ENCODE results near the gene SPATA33.
A peak's percentile ranks its signal among the peaks of the same experiment; 100 is the strongest.
"Not testable (repeated sequence)": the region's sequence is repeated elsewhere in the genome, so short reads cannot be mapped to it uniquely, and the experiment has no call there.

SPATA33 gene

GRCh38 chr16:89670496-89671431, 13.1 kb downstream of the SPATA33 start:
- no peak overlapping the region for H3K4me2 ChIP-seq

GRCh38 chr16:89671565-89671964, 13.9 kb downstream of the SPATA33 start:
- H3K27ac ChIP-seq, H3K4me2 ChIP-seq, H4K20me1 ChIP-seq: not testable (repeated sequence)

More at GRCh38 chr16:89670496-89671431, 13.1 kb downstream of the SPATA33 start:
- no peak for TF ChIP-seq Cebpa-rat (IDR thresholded peaks at IDR 0.05)
- Histone ChIP-seq H3K9ac (no peak overlapping the region), H3K27me3 (no peaks in the 10 kb centered on the region), H3K4me3 (no peak overlapping the region), H4K20me1 (no peaks in the 10 kb centered on the region), H3K4me1 (peaks cover 21% of the 10 kb centered on the region), H3K9me3 (peaks cover 21% of the 10 kb centered on the region), H3K27ac (no peak overlapping the region), H3K36me3 (peaks cover 14% of the 10 kb centered on the region)

GRCh38 chr16:89672177-89672941, 14.7 kb downstream of the SPATA33 start:
- Histone ChIP-seq H3K4me2 (no peak overlapping the region), H3K36me3 (peaks cover 4% of the 10 kb centered on the region; the same call in 1 of the 2 replicates), H3K4me3 (no peak overlapping the region), H4K20me1 (no peaks in the 10 kb centered on the region), H3K9ac (no peak overlapping the region), H3K27me3 (no peaks in the 10 kb centered on the region), H3K27ac (no peak overlapping the region), H3K9me3 (peaks cover 25% of the 10 kb centered on the region), H3K4me1 (peaks cover 20% of the 10 kb centered on the region)
- TF ChIP-seq Cebpa-rat (IDR thresholded peaks at IDR 0.05) = no peak

More at GRCh38 chr16:89671565-89671964, 13.9 kb downstream of the SPATA33 start:
- H3K27me3 ChIP-seq, H3K4me3 ChIP-seq, H3K9ac ChIP-seq, H3K36me3 ChIP-seq: not testable (repeated sequence)
- H3K4me1 ChIP-seq = peaks cover 21% of the 10 kb centered on the region
- H3K9me3 ChIP-seq = peaks cover 21% of the 10 kb centered on the region

GRCh38 chr16:89678258-89678657, 20.6 kb downstream of the SPATA33 start:
- Histone ChIP-seq H3K27me3 (no peaks in the 10 kb centered on the region), H3K9me3 (peaks cover 71% of the 10 kb centered on the region), H4K20me1 (no peaks in the 10 kb centered on the region), H3K27ac (no peak overlapping the region), H3K9ac (no peak overlapping the region), H3K4me1 (no peaks in the 10 kb centered on the region), H3K4me2 (no peak overlapping the region), H3K36me3 (peaks cover 34% of the 10 kb centered on the region), H3K4me3 (no peak overlapping the region)
- no peak for TF ChIP-seq Cebpa-rat (IDR thresholded peaks at IDR 0.05)

GRCh38 chr16:89685916-89686315, 28.3 kb downstream of the SPATA33 start:
- no peak overlapping the region for H3K27ac ChIP-seq
- peaks cover 57% of the 10 kb centered on the region for H3K36me3 ChIP-seq
- no peak overlapping the region for H3K4me3 ChIP-seq
- H3K4me2 ChIP-seq = peak overlapping the region; percentile 92; the same call in 1 of the 2 replicates
- no peak overlapping the region for H3K9ac ChIP-seq
- no peaks in the 10 kb centered on the region for H3K27me3 ChIP-seq
- peaks cover 4% of the 10 kb centered on the region; the same call in 1 of the 2 replicates for H4K20me1 ChIP-seq
- H3K4me1 ChIP-seq = peaks cover 24% of the 10 kb centered on the region
- H3K9me3 ChIP-seq = peaks cover 36% of the 10 kb centered on the region
- no peak for TF ChIP-seq Cebpa-rat (IDR thresholded peaks at IDR 0.05)

GRCh38 chr16:89686520-89687091, 29.0 kb downstream of the SPATA33 start, which contains the start of gene CDK10:
CDK10 (plus strand) TSS chr16:89686689; CDS start chr16:89686711, 22 bp downstream.
- Histone ChIP-seq H3K36me3 (peaks cover 64% of the 10 kb centered on the region), H3K4me2 (peak within 1 kb of the TSS; percentile 92), H3K4me1 (peaks cover 30% of the 10 kb centered on the region), H3K9me3 (peaks cover 30% of the 10 kb centered on the region), H3K27me3 (no peaks in the 10 kb centered on the region), H3K9ac (peak within 1 kb of the TSS; percentile 86), H4K20me1 (peaks cover 4% of the 10 kb centered on the region; the same call in 1 of the 2 replicates), H3K4me3 (peak within 1 kb of the TSS; percentile 74), H3K27ac (peak within 1 kb of the TSS; percentile 91)
- TF ChIP-seq Cebpa-rat (IDR thresholded peaks at IDR 0.05) = no peak

- no peak for TF ChIP-seq Cebpa-rat (IDR thresholded peaks at IDR 0.05)
- Histone ChIP-seq H3K4me1 (peaks cover 37% of the 10 kb centered on the region), H4K20me1 (peaks cover 4% of the 10 kb centered on the region; the same call in 1 of the 2 replicates), H3K4me2 (peak overlapping the region; percentile 92), H3K9ac (peak overlapping the region; percentile 86), H3K9me3 (peaks cover 30% of the 10 kb centered on the region), H3K36me3 (peaks cover 68% of the 10 kb centered on the region), H3K27me3 (no peaks in the 10 kb centered on the region), H3K4me3 (peak overlapping the region; percentile 74), H3K27ac (peak overlapping the region; percentile 91)
These were observed 29.7 kb downstream of the SPATA33 start for GRCh38 chr16:89687092-89687940.

GRCh38 chr16:89688395-89688794, 30.8 kb downstream of the SPATA33 start:
- Histone ChIP-seq H3K4me2 (peak overlapping the region; percentile 92; the same call in 1 of the 2 replicates), H3K4me3 (no peak overlapping the region), H3K27ac (no peak overlapping the region), H3K4me1 (peaks cover 48% of the 10 kb centered on the region), H3K36me3 (peaks cover 71% of the 10 kb centered on the region), H3K9ac (no peak overlapping the region), H4K20me1 (peaks cover 4% of the 10 kb centered on the region; the same call in 1 of the 2 replicates), H3K9me3 (peaks cover 24% of the 10 kb centered on the region), H3K27me3 (no peaks in the 10 kb centered on the region)
- no peak for TF ChIP-seq Cebpa-rat (IDR thresholded peaks at IDR 0.05)
